PC-9 (cell line): Measurements from ENCODE around the gene PIK3R5.

Experiments used
- EZH2 ChIP-seq: fragments of 200-600 bp; sonication (generic); IDR thresholded peaks from 2 replicates; pipeline ENCODE4 v1.8.0; 2017; ENCODE audit warnings: antibody characterized with exemption, low read depth
- TF ChIP-seq, protein P1 (sequence below): fragments of 200-600 bp; sonication (generic); conservative IDR thresholded peaks from 2 replicates; pipeline ENCODE4 v1.6.1; 2017; ENCODE audit warnings: mixed run types, antibody characterized with exemption, mild to moderate bottlenecking, moderate library complexity

DNA sequence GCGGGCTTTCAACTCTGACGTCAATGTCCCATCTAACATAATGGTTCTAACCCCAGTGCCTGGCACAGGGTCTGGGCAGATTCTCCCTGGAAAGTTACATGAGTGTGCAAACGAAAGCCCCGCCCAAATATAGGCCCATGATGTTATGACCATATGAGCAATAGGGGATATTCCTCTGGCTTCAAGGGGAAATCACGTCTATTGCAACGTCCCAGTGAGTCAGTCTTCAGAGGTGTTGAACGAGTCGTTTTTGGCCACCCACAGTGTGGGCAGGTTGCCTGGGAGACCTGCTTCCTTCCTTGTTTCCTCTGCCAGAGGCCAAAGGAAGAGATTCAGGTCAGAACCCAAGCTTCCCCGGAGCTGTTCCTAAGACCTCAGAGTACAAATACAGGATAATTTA, 30.3 kb downstream of the PIK3R5 start:
- TF ChIP-seq, protein P1, sequence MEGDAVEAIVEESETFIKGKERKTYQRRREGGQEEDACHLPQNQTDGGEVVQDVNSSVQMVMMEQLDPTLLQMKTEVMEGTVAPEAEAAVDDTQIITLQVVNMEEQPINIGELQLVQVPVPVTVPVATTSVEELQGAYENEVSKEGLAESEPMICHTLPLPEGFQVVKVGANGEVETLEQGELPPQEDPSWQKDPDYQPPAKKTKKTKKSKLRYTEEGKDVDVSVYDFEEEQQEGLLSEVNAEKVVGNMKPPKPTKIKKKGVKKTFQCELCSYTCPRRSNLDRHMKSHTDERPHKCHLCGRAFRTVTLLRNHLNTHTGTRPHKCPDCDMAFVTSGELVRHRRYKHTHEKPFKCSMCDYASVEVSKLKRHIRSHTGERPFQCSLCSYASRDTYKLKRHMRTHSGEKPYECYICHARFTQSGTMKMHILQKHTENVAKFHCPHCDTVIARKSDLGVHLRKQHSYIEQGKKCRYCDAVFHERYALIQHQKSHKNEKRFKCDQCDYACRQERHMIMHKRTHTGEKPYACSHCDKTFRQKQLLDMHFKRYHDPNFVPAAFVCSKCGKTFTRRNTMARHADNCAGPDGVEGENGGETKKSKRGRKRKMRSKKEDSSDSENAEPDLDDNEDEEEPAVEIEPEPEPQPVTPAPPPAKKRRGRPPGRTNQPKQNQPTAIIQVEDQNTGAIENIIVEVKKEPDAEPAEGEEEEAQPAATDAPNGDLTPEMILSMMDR = no peak
- TF ChIP-seq EZH2 = no peak
